HG03280 (cell line): Measurements from ENCODE around the gene NCKAP1.
A peak's percentile ranks its signal among the peaks of the same experiment; 100 is the strongest.
"Not testable (repeated sequence)": the region's sequence is repeated elsewhere in the genome, so short reads cannot be mapped to it uniquely, and the experiment has no call there.

ENCODE experiments used
- ATAC-seq: cut with Tn5 transposase; IDR thresholded peaks from one replicate; pipeline ENCODE4 v1.9.1; 2021; ENCODE audit warnings: mild to moderate bottlenecking, moderate library complexity; ENCODE audit not compliant: unreplicated experiment

NCKAP1 gene

DNA sequence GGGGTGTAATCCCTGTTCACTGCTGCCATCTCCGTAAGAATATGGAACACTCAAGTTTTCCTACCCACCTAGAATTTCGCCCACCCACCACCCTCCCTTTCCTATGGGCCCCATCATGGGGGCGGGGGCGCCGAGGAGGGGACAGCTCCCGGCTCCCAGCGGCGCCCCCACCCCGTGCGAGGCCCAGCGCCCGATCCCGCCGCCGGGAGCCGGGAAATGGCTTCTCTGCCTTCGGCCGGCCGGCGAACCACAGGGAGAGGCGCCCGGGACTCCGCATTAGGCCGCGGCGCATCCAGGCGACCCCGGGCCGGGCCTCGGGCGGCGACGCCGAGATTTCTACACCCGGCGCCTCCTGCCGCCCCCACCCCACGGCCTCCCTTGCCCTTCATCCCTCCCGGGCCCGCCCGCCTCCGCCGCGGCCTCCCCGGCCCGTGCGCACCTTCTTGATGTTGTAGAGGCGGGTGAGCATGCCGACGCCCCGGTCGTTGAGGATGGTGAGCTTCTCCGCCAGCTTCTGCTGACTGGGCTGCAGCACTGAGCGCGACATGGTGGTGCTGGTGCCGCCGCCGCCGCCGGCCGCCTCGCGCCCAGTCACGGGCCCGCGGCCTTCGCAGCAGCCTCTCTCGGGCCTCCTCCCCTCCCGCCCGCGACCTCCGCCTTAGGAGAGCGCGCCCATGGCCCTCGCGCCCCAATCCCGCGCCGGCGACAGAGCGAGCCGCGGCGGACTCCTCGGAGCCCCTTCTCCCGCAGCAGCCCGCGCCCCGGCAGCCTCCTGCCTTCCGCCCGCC is 510 bp downstream of the NCKAP1 start:
- peak; percentile 50 for ATAC-seq

DNA sequence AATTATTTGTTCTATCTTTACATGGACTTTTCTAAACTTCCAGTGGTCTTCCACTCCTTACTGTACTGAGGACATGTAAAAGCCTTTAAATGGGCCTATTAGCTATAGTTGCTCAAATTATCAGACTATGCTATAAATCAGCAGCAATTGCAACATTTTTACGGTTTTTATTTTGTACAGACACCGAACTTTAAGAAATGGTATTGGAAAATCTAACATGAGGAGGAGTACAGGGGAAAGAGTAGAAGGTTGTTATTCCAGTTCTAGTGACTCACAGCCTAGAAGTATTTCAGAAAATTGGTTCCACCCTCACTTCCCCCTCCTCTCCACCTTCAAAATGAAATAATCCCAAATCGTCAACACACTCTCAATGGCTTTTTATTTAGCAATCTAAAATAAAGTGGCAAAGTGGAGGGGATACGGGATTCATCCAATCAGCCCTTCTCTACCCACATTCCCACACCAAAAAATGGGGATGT is 1.1 kb downstream of the NCKAP1 start:
- no peak for ATAC-seq

DNA sequence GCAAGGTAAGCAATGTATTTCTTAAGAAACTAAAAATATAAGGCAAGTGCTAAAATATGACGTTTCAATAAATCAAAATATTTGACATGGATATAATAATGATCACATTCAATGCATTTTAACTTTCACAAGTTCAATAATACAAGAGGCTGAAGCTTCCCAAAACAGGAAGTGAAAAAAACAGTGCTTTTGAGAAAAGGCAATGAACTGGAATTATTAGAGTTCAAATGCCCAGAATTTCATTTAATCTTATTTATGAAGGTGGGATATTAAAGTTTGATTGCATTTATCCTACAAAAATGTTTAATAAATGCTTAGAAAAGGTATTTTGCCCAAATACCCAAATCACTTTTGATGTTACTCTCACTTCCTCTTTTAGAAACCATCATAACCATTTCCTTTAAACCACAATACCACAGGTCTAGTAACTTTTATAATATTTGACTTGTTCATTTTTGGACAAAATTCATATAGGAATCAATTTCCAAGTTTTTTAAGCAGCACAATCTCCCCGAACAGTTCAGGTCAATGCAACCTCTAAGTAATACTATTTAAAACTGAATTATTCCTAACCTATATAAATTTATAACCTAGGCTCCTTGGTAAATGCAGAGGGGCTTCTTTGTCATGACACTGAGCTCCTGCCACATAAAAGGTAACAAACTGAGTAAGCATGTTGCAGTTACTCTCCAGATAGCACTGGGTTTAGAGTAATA is 2.1 kb downstream of the NCKAP1 start:
- ATAC-seq, result peak; percentile 41

DNA sequence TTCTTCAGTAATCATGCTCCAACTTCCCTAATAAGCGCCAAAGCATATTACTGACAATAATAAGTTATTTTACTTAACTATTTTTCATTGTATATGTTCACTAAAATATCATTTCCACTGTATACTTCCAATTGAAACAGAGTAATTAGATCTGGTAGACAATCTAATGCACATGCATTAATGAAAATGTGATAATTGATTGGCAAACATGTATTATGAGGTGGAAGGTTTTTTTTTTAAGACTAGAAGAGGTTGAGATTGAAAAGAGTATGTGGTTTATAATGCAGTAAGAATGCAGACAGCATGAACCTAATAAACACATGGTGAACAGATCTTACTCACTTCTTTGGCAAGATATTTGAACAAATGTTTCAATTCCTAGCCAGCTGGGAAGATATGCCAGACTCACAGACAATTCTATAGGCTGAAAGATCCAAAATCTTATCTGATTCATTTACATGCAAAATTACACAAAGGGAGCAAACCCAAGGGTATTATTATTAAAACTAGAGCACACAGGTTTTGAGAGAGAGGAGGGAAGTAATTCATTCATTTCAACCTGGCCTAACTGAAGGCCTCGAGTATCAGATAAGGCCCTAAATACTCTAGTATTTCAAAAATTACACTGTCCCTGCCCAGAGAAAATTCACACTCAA is 2.8 kb downstream of the NCKAP1 start:
- no peak for ATAC-seq

DNA sequence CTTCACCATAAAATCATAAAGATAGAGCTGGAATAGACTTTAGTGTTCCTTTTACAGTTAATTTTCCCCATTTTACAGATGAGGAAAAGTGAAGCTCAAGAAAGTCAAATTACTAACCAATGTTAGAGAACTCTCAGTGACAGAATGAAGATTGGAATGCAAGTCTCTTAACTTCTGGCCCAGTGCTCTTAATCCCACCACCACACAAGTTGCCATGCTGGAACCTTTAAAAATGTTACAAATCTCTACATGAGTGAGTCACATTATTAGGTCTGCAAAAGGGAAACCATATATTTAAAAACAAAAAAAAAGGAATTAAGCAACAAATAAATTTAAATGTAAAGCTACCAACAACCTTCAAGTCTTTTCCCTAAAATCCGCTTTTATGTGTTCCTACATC is 3.5 kb downstream of the NCKAP1 start:
- no peak for ATAC-seq

DNA sequence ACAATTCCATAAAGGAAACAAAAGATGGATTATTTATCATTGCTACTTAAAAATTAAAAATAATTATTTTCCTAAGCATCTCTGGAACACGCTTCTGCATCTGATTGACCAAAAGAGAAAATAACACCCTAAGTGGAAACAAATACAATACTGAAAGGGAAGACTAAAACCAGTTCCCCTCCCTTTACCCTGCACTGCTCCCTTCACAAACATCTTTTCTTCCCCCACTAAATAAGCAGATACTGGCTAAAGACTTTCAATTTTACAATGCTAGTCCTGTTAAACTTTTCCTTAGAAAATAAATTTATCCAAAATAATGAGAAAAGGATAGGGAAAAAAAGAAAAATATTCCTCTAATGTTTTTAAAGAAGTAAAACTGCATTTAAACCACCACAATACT is 4.3 kb downstream of the NCKAP1 start:
- ATAC-seq, result no peak

DNA sequence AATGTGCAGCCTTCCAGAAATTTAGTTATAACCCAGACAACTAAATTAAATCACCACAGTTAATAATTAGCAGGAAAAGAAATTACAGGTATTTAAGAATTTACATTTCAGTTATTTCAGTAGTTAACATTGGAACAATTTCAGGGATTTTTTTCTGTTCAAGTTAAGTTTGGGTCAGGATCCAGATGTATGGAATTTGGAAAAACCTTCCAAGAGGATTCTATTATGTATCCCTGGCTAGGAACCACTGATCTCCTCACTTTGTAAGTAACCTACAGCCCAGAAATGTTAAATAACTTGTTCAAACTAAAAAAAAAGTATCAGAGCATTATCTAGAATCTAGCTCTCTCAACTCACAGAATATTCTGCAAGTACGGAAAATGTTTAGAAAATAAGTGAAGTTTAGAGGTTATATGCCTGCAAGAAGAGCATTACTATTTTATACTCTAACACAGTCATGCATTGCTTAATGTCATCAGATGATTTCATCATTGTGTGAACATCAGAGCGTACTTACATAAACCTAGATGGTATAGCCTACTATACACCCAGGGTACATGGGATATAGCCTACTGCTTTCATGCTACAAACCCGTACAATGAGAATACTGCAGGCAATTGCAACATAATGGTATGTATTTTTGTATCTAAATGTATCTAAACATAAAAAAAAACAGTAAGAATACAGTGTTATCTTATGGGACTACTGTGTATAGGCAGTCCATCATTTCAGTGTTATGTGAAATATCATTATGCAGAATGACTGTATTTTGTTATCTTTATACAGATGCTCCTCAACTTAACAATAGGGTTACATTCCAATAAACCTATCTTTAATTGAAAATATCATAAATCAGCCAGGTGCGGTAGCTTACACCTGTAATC is 6.1 kb downstream of the NCKAP1 start:
- no peak for ATAC-seq

DNA sequence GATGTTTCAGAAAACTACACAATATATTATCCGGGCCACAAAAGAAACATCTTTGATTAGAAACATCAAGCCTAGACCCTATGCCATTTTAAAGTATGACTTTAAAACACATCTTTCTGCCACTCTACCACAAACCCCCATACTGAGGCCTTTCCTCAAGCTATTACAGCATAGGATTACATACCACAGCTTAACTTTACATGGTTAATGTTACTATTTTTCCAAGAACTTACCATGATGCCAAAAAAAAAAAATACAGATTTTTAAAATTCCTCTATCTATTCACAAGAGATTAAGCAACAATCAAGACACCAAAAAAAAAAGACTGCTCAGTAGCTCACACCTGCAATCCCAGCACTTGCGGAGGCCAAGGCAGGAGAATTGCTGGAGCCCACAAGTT is 9.0 kb downstream of the NCKAP1 start:
- no peak for ATAC-seq

DNA sequence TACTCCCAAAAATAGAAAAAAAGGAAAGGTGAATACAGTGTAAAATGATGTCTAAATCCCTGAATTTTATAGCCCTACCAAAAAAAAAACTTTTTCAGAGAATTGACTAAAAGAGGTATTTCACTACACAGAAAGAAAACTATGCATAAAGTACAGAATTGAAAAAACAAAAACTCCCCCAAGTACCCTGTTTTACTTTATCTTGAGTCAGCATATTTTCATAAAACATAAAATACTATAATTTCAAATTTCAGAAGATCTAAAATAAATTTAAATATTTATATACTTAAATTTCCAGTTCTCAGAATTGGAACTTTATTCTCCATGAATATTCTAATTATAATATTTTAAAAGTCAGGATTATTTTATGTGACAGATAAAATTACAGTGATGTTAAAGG is 10.1 kb downstream of the NCKAP1 start:
- no peak for ATAC-seq

DNA sequence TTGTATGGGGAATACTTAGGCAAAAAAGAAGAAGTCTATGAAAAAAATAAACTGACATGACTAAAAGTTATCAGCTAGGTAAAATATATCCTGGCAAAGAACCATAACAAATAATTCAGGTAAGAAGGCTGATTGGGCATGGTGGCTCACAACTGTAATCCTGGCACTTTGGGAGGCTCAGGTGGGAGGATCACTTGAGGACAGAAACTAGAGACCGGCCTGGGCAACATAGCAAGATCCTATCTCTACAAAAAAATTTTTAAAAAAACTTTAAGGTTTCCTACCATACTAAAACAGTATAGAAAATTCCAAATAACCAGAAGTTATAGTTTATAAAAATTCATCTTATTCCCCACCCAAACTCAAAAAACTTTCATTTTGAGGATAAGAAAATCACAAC is 10.8 kb downstream of the NCKAP1 start:
- ATAC-seq, result no peak

DNA sequence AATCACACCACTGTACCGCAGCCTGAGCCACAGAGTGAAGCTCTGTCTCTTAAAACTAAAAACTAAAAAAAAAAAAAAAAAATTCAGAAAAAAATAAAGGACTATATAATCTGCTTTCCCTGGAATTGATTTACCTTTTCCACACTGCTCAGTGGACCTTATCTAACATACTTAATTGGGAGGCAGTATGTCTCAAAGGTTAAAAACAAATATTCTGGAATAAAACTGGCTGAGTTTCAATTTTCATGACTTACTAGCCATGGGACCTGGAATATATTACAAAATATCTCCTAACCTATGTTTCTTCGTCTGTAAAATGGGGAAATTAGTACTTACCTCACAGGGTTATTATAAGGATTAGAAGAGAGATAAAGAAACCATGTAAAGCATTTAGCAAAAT is 11.8 kb downstream of the NCKAP1 start:
- ATAC-seq, result no peak

DNA sequence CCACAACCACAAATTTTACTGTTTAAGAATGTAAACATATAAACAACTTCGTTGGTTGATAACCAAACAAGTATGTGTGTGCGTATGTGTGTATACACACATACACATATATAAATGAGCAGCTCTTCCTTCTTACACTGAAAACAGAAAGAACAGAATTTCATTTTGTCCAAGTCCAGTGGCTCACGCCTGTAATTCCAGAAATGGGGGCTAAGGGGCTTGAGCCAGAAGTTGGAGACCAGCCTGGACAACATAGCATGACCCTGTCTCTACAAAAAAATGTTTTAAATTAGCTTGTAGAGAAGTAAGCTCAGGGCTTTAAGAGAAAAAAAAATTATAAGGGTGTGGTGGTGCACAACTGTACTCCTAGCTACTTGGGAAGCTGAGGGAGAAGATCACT is 12.3 kb downstream of the NCKAP1 start:
- ATAC-seq, result no peak

DNA sequence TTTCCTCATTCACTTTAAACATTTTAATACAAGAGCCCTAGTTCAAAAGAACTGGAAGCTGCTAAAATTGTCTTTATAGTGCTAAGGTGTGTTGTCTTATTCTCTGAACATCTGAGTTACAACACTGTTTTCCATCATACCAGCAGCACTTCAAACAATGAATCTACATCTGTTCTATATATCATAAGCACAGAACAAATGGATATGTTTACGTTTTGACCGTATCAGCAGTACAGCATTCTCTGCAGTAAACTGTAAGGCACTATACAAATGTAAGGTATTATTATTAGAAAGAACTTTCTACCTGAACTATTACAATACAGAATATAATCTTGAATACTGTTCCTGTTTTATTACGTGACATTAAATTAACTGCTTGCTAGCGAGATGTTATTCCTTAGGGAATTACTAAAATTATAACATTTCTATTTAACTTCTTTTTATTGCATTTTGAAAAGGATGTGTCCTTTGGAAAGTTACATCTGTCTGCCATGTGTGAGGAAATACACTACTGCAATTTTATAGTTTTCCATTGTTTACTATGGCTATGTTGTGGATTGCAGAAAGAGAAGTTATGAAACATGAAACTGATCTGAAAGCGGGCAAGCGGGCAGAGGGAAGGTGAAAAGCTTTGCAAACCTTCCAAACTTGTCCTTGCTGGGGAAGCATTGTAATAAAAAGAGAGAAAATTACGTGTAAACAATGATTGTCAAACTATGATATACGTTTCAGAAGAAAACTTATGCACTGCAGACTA is 13.7 kb downstream of the NCKAP1 start:
- no peak for ATAC-seq

DNA sequence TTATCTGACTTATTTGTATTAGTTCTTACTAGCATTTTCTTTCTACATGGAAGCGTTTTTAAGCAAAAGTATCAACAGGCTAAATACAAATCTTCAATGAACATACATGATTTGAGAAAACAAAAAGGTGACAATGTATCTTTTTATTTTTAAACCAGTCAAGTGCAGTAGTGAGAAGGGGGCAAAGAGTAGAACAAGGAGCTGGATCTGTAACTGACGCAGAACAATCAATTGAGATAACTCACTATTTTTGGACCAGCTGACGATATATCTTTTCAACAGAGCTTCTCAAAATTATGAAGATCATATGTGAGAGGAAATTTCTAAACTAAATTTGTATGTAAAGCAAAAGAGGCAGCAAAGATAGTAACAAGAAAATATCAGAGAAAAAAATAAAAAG is 15.5 kb downstream of the NCKAP1 start:
- no peak for ATAC-seq

DNA sequence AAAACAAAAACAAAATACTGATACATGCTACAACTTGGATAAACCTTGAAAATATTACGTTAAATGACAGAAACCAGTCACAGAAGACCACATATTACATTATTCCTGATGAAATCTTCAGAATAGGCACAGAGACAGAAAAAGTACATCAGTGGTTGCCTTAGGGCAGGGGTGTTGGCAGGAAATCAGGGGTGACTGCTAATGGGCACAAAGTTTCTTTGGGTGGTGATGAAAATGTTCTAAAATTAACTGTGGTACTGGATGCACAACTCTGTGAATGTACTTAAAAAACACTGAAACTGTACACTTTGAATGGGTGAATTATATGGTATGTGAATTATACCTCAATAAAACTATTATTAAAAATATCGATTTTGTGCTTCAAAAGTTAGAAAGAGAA is 16.6 kb downstream of the NCKAP1 start:
- no peak for ATAC-seq

DNA sequence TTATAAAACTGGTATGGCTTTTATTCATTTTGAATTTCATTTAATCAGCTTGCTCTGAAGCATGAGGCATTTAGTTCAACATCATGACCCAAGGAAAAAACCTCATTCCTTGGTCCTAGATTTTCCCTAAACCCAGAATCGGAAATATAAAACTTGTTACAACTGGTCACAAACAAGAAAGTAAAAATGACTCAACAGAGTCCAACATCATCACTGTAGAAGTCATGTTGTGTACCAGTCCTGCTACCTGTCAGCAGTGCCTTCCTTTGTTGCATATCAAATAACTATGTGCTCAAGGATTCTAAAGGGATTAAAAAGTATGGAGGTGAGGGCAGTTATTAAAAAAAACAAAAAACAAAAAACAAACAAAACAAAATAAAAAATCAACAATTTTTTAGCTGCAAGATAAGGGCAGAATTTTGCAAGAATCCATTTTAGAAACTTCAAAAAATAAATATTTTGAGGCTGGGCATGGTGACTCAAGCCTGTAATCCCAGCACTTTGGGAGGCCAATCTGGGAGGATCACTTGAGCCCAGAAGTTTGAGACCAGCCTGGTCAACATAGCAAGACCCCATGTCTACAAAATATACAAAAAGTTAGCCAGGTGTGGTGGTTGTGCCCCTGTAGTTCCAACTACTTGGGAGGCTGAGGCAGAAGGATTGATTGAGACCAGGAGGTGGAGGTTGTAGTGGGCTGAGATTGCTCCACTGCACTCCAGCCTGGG is 18.4 kb downstream of the NCKAP1 start:
- no peak for ATAC-seq

DNA sequence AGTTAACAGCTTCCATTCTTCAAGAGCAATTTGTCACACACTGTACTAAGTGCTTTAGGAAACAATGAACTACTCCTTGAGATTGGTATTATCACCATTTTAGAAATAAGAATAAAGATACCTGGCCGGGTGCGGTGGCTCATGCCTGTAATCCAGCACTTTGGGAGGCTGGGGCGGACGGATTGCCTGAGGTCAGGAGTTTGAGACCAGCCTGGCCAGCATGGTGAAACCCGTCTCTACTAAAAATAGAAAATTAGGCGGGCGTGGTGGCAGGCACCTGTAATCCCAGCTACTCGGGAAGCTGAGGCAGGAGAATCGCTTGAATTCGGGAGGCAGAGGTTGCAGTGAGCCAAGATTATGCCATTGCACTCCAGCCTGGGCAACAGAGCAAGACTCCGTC is 20.4 kb downstream of the NCKAP1 start:
- ATAC-seq, result not testable (repeated sequence)

DNA sequence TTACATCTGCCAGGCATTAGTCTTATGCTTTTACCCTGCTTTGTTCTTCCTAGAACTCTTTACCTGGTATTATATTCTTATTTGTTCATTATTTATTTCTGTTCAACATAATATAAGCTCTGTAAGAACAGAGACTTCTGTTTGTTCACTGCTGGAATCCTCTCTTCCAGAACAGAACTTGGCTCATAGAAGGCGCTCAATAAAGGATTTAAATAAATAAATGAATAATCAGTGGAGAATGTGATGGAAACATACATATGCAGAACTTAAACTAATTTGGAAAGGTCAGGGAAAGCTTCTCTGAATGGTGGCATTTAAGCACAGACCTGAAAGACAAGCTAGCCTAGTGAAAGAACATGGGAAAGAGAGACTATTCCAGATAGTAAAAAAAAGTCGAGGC is 24.3 kb downstream of the NCKAP1 start:
- no peak for ATAC-seq

DNA sequence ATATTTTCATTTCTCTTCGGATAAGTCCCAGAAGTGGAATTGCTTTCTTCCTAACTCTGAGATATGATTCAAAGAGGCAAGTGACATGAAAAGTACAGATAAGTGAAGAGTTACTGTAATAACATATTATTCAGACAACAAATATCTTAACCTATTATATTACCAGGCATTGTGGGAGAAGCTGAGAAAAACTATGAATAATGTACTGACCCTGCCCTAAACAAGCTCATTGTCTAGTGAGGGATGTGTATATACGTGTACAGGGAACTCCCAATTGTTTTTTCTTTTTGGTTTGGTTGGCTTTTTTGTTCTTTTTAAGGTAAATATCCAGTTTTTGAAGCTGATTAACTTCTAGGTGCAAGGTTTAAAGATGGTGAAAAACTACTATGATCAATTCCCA is 26.5 kb downstream of the NCKAP1 start:
- ATAC-seq, result no peak

DNA sequence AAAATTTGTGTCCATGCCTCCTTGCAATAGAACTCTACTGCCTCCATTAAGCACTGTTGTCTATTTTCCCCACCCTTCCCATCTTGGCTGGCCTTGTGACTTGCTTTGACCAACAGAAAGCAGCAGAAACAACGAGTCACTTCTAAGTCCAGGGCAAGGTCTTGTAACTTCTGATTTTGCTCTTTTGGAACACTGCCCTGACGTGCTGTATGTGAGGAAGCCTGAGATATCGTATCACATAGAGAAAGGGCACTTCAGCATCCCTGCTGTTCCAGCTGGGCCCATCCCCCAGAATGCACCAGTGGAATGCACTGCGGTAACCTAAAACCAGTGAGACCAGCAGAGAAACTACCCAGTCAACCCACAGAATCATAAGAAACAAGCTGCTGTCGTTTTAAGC is 28.1 kb downstream of the NCKAP1 start:
- ATAC-seq, result no peak
